Adipose tissue (tissue), 3 donors: ENCODE measurements around the gene BCAR3. TPM values are rescaled to one million over a fixed set of nuclear protein-coding genes. Genes with fewer than 3 reads are reported as not detected.

Experiments
- H3K27ac ChIP-seq: one replicate; pipeline ENCODE4 v1.5.1; 2013; ENCODE audit warnings: low read depth, low read length
- WGBS, 3 donors: extraction: QIAGEN DNeasy Blood & Tissue Kit; methylation state at CpG; one replicate each; pipeline ENCODE4 v1.1.7; 2013; 5-methylcytosine and 5-hydroxymethylcytosine counted together
- polyA plus RNA-seq, 3 donors: library from polyadenylated mRNA; stranded (reverse); fragments of 200-250 nt; gene quantifications; one replicate each; pipeline ENCODE4 v1.2.3, GENCODE V29; 2013
- donor health status: healthy with polysubstance abuse.
- donor health status: Bipolar disorder and iron deficiency.
- donor health status: healthy.

The BCAR3 gene
- polyA plus RNA-seq, 3 donors, result 5.3 to 28.9 (median 14.8) TPM

DNA sequence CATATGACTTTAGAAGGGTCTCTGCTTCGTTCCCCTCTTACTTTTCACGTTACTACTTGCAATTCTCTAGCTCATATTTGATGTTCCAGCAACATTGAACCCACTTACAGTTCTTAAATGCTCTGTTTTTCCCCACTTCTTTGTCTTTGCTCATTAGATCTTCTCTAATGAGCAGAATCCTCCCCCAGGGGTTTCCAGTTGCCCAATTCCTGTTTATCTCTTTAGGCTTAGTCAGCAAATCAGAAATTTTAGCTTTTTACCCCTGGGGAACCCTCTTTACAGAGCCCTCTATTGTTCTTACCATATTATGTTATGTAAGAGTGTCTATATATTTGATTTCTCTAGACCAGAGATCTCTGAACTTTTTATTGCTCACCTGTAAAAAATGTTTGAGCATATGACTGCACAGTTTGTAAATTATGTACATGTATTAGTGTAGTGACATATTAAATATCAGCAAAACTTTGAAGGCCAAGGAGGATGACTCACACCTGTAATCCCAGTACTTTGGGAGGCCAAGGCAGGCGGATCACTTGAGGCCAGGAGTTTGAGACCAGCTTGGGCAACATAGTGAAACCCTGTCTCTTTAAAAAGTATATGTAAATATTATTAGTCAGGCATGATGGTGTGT lies 162.3 kb downstream of the BCAR3 start:
- 63 to 96% (median 75%) methylated on average over 2 to 3 of the region's 3 CpGs for whole genome bisulfite sequencing, 3 donors
- H3K27ac ChIP-seq, result no peak overlapping the region

DNA sequence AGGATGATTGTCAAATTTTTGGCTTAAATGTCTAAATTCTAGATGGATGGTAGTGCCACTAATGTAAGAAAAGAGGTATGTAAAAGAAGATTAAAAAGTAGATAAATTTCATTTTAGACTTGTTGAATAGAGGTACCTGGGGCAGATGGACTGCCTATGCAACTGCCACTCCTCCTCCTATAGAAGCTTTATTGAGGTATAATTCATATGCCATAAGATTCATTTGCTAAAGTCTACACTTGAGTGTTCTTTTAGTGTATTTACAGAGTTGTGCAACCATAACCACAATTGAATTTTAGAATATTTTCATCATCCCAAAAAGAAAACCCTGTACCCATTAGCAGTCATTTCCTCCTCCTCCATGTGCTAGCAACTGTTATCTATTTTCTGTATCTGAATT lies 163.1 kb downstream of the BCAR3 start:
- H3K27ac ChIP-seq, result no peak overlapping the region

- 91 to 95% (median 93%) methylated on average over 5 of the region's 5 CpGs for WGBS, 3 donors
These were observed 165.5 kb downstream of the BCAR3 start for GRCh38 chr1:93516164-93516563.

More at GRCh38 chr1:93516164-93516563, 165.5 kb downstream of the BCAR3 start:
- H3K27ac ChIP-seq, result no peak overlapping the region

Other genes with a start within 250 kb of the BCAR3 start
- 10 to 100 TPM; 11.5 to 13.6 (median 12.7) TPM for gene FNBP1L, start 233.7 kb downstream of the BCAR3 start, polyA plus RNA-seq
- gene DNTTIP2, start 197.4 kb upstream of the BCAR3 start, polyA plus RNA-seq, result 10 to 100 TPM; 12.8 to 41.9 (median 37.4) TPM
- gene GCLM, start 227.6 kb upstream of the BCAR3 start, polyA plus RNA-seq, result 10 to 100 TPM in 1 of 3 donors, 1 to 10 TPM in 2; 3.7 to 14.8 (median 4.9) TPM